DOHH2 (cell line): ENCODE measurements around the gene AXIN1.

Source experiments
- EZH2phosphoT487 ChIP-seq: fragments of 200-600 bp; sonication (generic); IDR thresholded peaks from 2 replicates; pipeline ENCODE4 v1.6.1; 2017; ENCODE audit warnings: borderline replicate concordance, mild to moderate bottlenecking, antibody characterized with exemption, low read length, moderate library complexity, mixed read lengths
- TF ChIP-seq, protein P1 (sequence below): fragments of 200-600 bp; sonication (generic); IDR thresholded peaks from one replicate; pipeline ENCODE4 v1.5.1; 2014; ENCODE audit warnings: antibody characterized with exemption, mild to moderate bottlenecking, low read depth, low read length; ENCODE audit not compliant: poor library complexity, severe bottlenecking

DNA sequence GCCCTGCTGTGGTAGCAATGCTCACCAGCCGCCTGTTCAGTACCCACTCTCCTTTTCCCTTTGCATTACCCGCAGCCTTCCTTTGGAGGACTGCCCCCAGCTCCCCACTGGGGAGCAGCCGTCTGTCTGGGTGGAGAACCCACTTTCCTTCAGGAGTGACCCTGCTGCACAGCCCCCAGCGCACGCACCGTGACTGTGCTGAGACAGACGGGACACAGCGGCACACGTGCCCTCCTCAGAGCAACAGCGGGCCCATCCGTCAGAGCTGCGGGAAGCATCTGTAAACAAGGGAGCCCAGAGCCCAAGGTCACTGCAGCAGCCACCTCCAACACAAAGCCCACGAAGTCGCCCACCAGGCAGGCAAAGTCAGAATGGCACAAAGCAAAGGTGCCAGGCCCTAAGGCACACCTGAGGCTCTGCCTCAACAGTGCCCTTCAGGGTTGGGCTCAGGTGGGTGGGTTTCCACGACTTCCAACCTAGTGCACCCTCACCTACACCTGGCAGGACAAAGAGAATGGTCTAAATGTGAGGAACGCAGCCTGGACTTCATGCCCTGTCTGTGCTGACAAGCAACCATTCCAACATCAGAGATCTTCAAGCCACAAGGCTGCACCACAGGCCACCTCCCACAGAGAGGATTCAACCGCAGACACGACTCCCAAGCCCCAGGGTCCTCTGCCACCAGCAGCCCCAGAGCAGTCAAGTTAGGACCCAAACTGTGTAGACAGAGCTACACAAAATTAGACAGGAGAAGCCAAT lies 9.9 kb downstream of the AXIN1 start:
- TF ChIP-seq, protein P1, sequence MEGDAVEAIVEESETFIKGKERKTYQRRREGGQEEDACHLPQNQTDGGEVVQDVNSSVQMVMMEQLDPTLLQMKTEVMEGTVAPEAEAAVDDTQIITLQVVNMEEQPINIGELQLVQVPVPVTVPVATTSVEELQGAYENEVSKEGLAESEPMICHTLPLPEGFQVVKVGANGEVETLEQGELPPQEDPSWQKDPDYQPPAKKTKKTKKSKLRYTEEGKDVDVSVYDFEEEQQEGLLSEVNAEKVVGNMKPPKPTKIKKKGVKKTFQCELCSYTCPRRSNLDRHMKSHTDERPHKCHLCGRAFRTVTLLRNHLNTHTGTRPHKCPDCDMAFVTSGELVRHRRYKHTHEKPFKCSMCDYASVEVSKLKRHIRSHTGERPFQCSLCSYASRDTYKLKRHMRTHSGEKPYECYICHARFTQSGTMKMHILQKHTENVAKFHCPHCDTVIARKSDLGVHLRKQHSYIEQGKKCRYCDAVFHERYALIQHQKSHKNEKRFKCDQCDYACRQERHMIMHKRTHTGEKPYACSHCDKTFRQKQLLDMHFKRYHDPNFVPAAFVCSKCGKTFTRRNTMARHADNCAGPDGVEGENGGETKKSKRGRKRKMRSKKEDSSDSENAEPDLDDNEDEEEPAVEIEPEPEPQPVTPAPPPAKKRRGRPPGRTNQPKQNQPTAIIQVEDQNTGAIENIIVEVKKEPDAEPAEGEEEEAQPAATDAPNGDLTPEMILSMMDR = no peak
- no peak for TF ChIP-seq EZH2phosphoT487
